Measurements from ENCODE around the gene ABCD3. TPM values are rescaled to one million over a fixed set of nuclear protein-coding genes. Genes with fewer than 3 reads are reported as not detected.
"Not testable (repeated sequence)": the region's sequence is repeated elsewhere in the genome, so short reads cannot be mapped to it uniquely, and the experiment has no call there.

ABCD3 gene
- 42.5 and 45.8 TPM in 2 replicates for total RNA-seq (2014; rRNA removed; shearing (Covaris generic))
- 23.3 and 27.4 TPM in 2 replicates for polyA plus RNA-seq (2015; cell fraction: cytosol; rRNA removed)
- polyA plus RNA-seq (2015; cell fraction: nucleus; rRNA removed) = 38.5 and 40.9 TPM in 2 replicates

- in situ Hi-C loops (cut with HindIII; ENCODE audit: low pct_unique_long_range_greater_than_20kb, low sequenced_read_pairs) = no loop called here
- DNase-seq (ENCODE audit: low read depth, low spot score) = peak; percentile 94
Measured at GRCh38 chr1:94417978-94418663, at the start of gene ABCD3. Gene ABCD3, plus strand, starts transcription at chr1:94418389. Its CDS starts 90 bp downstream, at chr1:94418479.

- DNase-seq (ENCODE audit: low read depth, low spot score) = not testable (repeated sequence)
Measured at GRCh38 chr1:94372771-94373170, 45.4 kb upstream of the ABCD3 start.

GRCh38 chr1:94373311-94373710, 44.9 kb upstream of the ABCD3 start:
- in situ Hi-C loops (cut with HindIII; ENCODE audit: low pct_unique_long_range_greater_than_20kb, low sequenced_read_pairs); DNase-seq (ENCODE audit: low read depth, low spot score): not testable (repeated sequence)

More at GRCh38 chr1:94372771-94373170, 45.4 kb upstream of the ABCD3 start:
- in situ Hi-C loops (cut with HindIII; ENCODE audit: low pct_unique_long_range_greater_than_20kb, low sequenced_read_pairs) = not testable (repeated sequence)

GRCh38 chr1:94375666-94376065, 42.5 kb upstream of the ABCD3 start:
- DNase-seq (ENCODE audit: low read depth, low spot score); in situ Hi-C loops (cut with HindIII; ENCODE audit: low pct_unique_long_range_greater_than_20kb, low sequenced_read_pairs): not testable (repeated sequence)

- DNase-seq (ENCODE audit: low read depth, low spot score); in situ Hi-C loops (cut with HindIII; ENCODE audit: low pct_unique_long_range_greater_than_20kb, low sequenced_read_pairs): not testable (repeated sequence)
Measured at GRCh38 chr1:94378493-94378892, 39.7 kb upstream of the ABCD3 start.

GRCh38 chr1:94379615-94380014, 38.6 kb upstream of the ABCD3 start:
- no peak for DNase-seq (ENCODE audit: low read depth, low spot score)
- in situ Hi-C loops (cut with HindIII; ENCODE audit: low pct_unique_long_range_greater_than_20kb, low sequenced_read_pairs) = no loop called here

GRCh38 chr1:94382201-94382600, 36.0 kb upstream of the ABCD3 start:
- in situ Hi-C loops (cut with HindIII; ENCODE audit: low pct_unique_long_range_greater_than_20kb, low sequenced_read_pairs) = no loop called here
- no peak for DNase-seq (ENCODE audit: low read depth, low spot score)

GRCh38 chr1:94383966-94384408, 34.2 kb upstream of the ABCD3 start:
- in situ Hi-C loops (cut with HindIII; ENCODE audit: low pct_unique_long_range_greater_than_20kb, low sequenced_read_pairs) = no loop called here
- no peak for DNase-seq (ENCODE audit: low read depth, low spot score)

- DNase-seq (ENCODE audit: low read depth, low spot score) = no peak
Measured at GRCh38 chr1:94384485-94385265, 33.5 kb upstream of the ABCD3 start.

GRCh38 chr1:94385308-94385929, 32.8 kb upstream of the ABCD3 start:
- in situ Hi-C loops (cut with HindIII; ENCODE audit: low pct_unique_long_range_greater_than_20kb, low sequenced_read_pairs) = no loop called here
- no peak for DNase-seq (ENCODE audit: low read depth, low spot score)

More at GRCh38 chr1:94384485-94385265, 33.5 kb upstream of the ABCD3 start:
- in situ Hi-C loops (cut with HindIII; ENCODE audit: low pct_unique_long_range_greater_than_20kb, low sequenced_read_pairs) = no loop called here

GRCh38 chr1:94389298-94389697, 28.9 kb upstream of the ABCD3 start:
- DNase-seq (ENCODE audit: low read depth, low spot score) = no peak
- in situ Hi-C loops (cut with HindIII; ENCODE audit: low pct_unique_long_range_greater_than_20kb, low sequenced_read_pairs) = no loop called here

- DNase-seq (ENCODE audit: low read depth, low spot score) = no peak
Measured at GRCh38 chr1:94394247-94394646, 23.9 kb upstream of the ABCD3 start.

GRCh38 chr1:94395231-94395630, 23.0 kb upstream of the ABCD3 start:
- DNase-seq (ENCODE audit: low read depth, low spot score) = peak; percentile 1
- in situ Hi-C loops (cut with HindIII; ENCODE audit: low pct_unique_long_range_greater_than_20kb, low sequenced_read_pairs) = no loop called here

More at GRCh38 chr1:94394247-94394646, 23.9 kb upstream of the ABCD3 start:
- in situ Hi-C loops (cut with HindIII; ENCODE audit: low pct_unique_long_range_greater_than_20kb, low sequenced_read_pairs) = no loop called here

- DNase-seq (ENCODE audit: low read depth, low spot score) = no peak
- in situ Hi-C loops (cut with HindIII; ENCODE audit: low pct_unique_long_range_greater_than_20kb, low sequenced_read_pairs) = no loop called here
Measured at GRCh38 chr1:94395748-94396309, 22.4 kb upstream of the ABCD3 start.

GRCh38 chr1:94396356-94397010, 21.7 kb upstream of the ABCD3 start:
- in situ Hi-C loops (cut with HindIII; ENCODE audit: low pct_unique_long_range_greater_than_20kb, low sequenced_read_pairs) = no loop called here

GRCh38 chr1:94398356-94398755, 19.8 kb upstream of the ABCD3 start:
- in situ Hi-C loops (cut with HindIII; ENCODE audit: low pct_unique_long_range_greater_than_20kb, low sequenced_read_pairs) = no loop called here

More at GRCh38 chr1:94396356-94397010, 21.7 kb upstream of the ABCD3 start:
- DNase-seq (ENCODE audit: low read depth, low spot score) = peak; percentile 73

GRCh38 chr1:94399453-94399852, 18.7 kb upstream of the ABCD3 start:
- DNase-seq (ENCODE audit: low read depth, low spot score) = no peak
- in situ Hi-C loops (cut with HindIII; ENCODE audit: low pct_unique_long_range_greater_than_20kb, low sequenced_read_pairs) = no loop called here

More at GRCh38 chr1:94398356-94398755, 19.8 kb upstream of the ABCD3 start:
- no peak for DNase-seq (ENCODE audit: low read depth, low spot score)
